ENCODE data around the gene ANXA6. TPM values are rescaled to one million over a fixed set of nuclear protein-coding genes. Genes with fewer than 3 reads are reported as not detected.
A peak's percentile ranks its signal among the peaks of the same experiment; 100 is the strongest.

ANXA6 gene
- total and polyA plus RNA-seq, 9 of the 15 experiments (the other 6 are each of a cell fraction or from before 2014, with no cell fraction given): 0.70 to 13.2 (median 8.3) TPM

- TF ChIP-seq MAX (CRISPR knock-in tag; IDR thresholded peaks at IDR 0.05) (peak; percentile 80), ESRRA (IDR thresholded peaks at IDR 0.05; ENCODE audit: borderline replicate concordance, low read depth) (no peak), E2F6 (IDR thresholded peaks at IDR 0.05; ENCODE audit: borderline replicate concordance in 1 of 2, extremely low read depth in 1 of 2, insufficient read depth in 1 of 2, insufficient read length in 1 of 2, low read depth in 1 of 2, low read length in 1 of 2, poor library complexity in 1 of 2, severe bottlenecking in 1 of 2) (peak; percentile 45 to 51), CREM (IDR thresholded peaks at IDR 0.05; ENCODE audit: low read depth) (peak; percentile 46; the same call in 1 of the 2 replicates), ATF3 (IDR thresholded peaks at IDR 0.05) (peak; percentile 38; the same call in 1 of the 2 replicates), ATF3 (CRISPR knock-in tag; conservative IDR thresholded peaks at IDR 0.05) (no peak), MYBL2 (IDR thresholded peaks at IDR 0.05; ENCODE audit: low read depth) (no peak), MYBL2 (CRISPR knock-in tag; IDR thresholded peaks at IDR 0.05; ENCODE audit: borderline replicate concordance) (no peak), MCM5 (IDR thresholded peaks at IDR 0.05; ENCODE audit: low read depth) (no peak), MYC (IDR thresholded peaks at IDR 0.05; ENCODE audit: low read depth, low read length) (0 out of 2 replicates have a peak, but pooled peaks have one; percentile 14), MYC (CRISPR knock-in tag; IDR thresholded peaks at IDR 0.05; ENCODE audit: borderline replicate concordance, low read depth) (no peak), ZNF583 (CRISPR knock-in tag; IDR thresholded peaks at IDR 0.05) (no peak), ZFPM2 (CRISPR knock-in tag; IDR thresholded peaks at IDR 0.05) (no peak), ZNF3 (CRISPR knock-in tag; IDR thresholded peaks at IDR 0.05) (no peak), FIP1L1 (IDR thresholded peaks at IDR 0.05; ENCODE audit: low read depth, low read length, poor library complexity, severe bottlenecking) (no peak), MECOM (CRISPR knock-in tag; IDR thresholded peaks at IDR 0.05) (no peak), ZNF224 (CRISPR knock-in tag; IDR thresholded peaks at IDR 0.05) (no peak), ZNF197 (CRISPR knock-in tag; IDR thresholded peaks at IDR 0.05; ENCODE audit: low read depth) (no peak), HOXB6 (CRISPR knock-in tag; IDR thresholded peaks at IDR 0.05; ENCODE audit: borderline replicate concordance) (no peak), ZNF384 (IDR thresholded peaks at IDR 0.05; ENCODE audit: low read depth, low read length) (no peak), SMARCA4 (IDR thresholded peaks at IDR 0.05) (no peak), ATF2 (CRISPR knock-in tag; IDR thresholded peaks at IDR 0.05) (no peak), NR2C2 (CRISPR knock-in tag; IDR thresholded peaks at IDR 0.05) (no peak), NR2C2 (tag; IDR thresholded peaks at IDR 0.05) (peak; percentile 13; the same call in 1 of the 2 replicates), JUN (IDR thresholded peaks at IDR 0.05; ENCODE audit: borderline replicate concordance, low read depth, low read length) (0 out of 2 replicates have a peak, but pooled peaks have one; percentile 44), JUN (CRISPR knock-in tag; IDR thresholded peaks at IDR 0.05; ENCODE audit: borderline replicate concordance) (no peak)
Measured at GRCh38 chr5:151122828-151123227, 34.8 kb downstream of the ANXA6 start (continued).
